Upper lobe of left lung (tissue), 6 donors: ENCODE results near the gene GALNT2. TPM values are rescaled to one million over a fixed set of nuclear protein-coding genes. Genes with fewer than 3 reads are reported as not detected.

Experiments
- ATAC-seq, 2 donors: fragments of 200-7000 bp; cut with Tn5 transposase; one replicate each; pipeline ENCODE4 v1.9.1; 2022; ENCODE audit warnings: mild to moderate bottlenecking in 2 of 2, moderate library complexity in 2 of 2; ENCODE audit not compliant: low FRiP score in 2 of 2
- DNase-seq, 2 donors: peaks; one replicate each; pipeline ENCODE4 v3.0.0-alpha.2; 2019 to 2020
- H3K27ac ChIP-seq, 4 donors: fragments of 200-600 bp; sonication (generic); one replicate each; pipeline ENCODE4 v1.5.1; 2016 to 2019
- H3K27me3 ChIP-seq, 4 donors: fragments of 200-600 bp; sonication (generic); one replicate each; pipeline ENCODE4 v1.5.1; 2017 to 2019
- H3K36me3 ChIP-seq, 4 donors: fragments of 200-600 bp; sonication (generic); one replicate each; pipeline ENCODE4 v1.5.1; 2016 to 2019
- H3K4me1 ChIP-seq, 4 donors: fragments of 200-600 bp; sonication (generic); one replicate each; pipeline ENCODE4 v1.5.1; 2018 to 2019
- H3K4me3 ChIP-seq, 4 donors: fragments of 200-600 bp; sonication (generic); one replicate each; pipeline ENCODE4 v1.5.1; 2017 to 2019; ENCODE audit warnings: mild to moderate bottlenecking in 2 of 4, moderate library complexity in 1 of 4
- H3K9me3 ChIP-seq, 4 donors: fragments of 200-600 bp; sonication (generic); one replicate each; pipeline ENCODE4 v1.5.1; 2018 to 2019
- EP300 ChIP-seq, 4 donors: sonication (generic); formaldehyde crosslinking; IDR thresholded peaks; one replicate each; pipeline ENCODE4 v1.5.1; 2017; ENCODE audit warnings: antibody characterized with exemption in 4 of 4, control low read depth in 2 of 4
- POLR2A ChIP-seq, 4 donors: fragments of 450-650 bp; IDR thresholded peaks; one replicate each; pipeline ENCODE4 v1.5.1; 2016 to 2017; ENCODE audit warnings: antibody characterized with exemption in 4 of 4, mild to moderate bottlenecking in 2 of 4
- POLR2AphosphoS5 ChIP-seq, 2 donors: sonication (generic); formaldehyde crosslinking; IDR thresholded peaks; one replicate each; pipeline ENCODE4 v1.5.1; 2017; ENCODE audit warnings: antibody characterized with exemption in 2 of 2
- WGBS, 2 donors: methylation state at CpG; one replicate each; pipeline ENCODE4 v1.1.5; 2017 to 2018; 5-methylcytosine and 5-hydroxymethylcytosine counted together
- total RNA-seq, 6 donors: library from RNA; depleted of rRNA in 4 of 6; stranded (reverse); fragments of >200 nt in 4 of 6; gene quantifications; one replicate each; pipeline versions ENCODE4 v1.1.0 to v1.2.1, GENCODE V29; 2016 to 2021
- TF ChIP-seq, protein P1 (sequence below), 6 experiments: fragments of 450-650 bp in 4 of 6; fragments of 200-600 bp in 2 of 6; sonication (generic) in 2 of 6; IDR thresholded peaks; one replicate each; pipeline ENCODE4 v1.5.1; 2016 to 2019; ENCODE audit warnings: antibody characterized with exemption in 6 of 6
- donor health status: DM: no; HTN: no; CAD: no; lungs with moderate emphysema.
- donor health status: DM: no; HTN: yes; CAD: no; lungs with severe emphysema.

The GALNT2 gene
- total RNA-seq, 6 donors from 2014 or later, result 51.3 to 62.3 (median 56.2) TPM

DNA sequence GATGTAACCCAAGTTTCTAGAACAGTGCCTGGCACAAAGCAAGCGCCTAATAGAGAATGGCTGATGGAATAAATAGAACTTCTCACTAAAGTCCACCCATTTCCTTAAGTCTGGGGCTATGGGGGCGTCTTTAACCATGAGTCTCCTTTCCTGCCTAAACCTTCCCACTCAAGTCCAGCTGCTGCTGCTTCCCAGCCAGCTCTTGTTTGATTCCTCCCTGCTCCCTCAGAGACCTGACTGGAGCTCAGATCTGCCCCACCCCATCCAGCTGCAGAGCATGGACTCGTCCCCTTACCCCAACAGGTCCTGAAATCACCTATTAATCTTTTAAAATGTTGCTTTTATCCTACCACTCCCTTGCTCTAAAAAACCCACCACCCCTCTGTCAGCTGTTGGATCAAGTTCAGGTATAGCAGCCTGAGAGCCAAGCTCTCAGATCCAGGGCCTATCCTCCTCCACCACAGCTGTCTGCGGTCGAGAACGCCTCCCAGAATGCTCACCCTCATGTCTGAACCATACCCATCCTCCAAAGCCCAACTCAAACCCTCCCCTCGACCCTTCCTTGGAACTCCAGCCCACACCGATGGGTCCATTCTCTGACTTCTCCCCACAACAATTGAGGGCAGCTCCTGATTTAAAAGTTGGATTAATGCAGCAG lies 12.8 kb upstream of the GALNT2 start:
- H3K4me1 ChIP-seq, result no peaks in the 10 kb centered on the region
- no peaks in the 10 kb centered on the region for H3K27me3 ChIP-seq
- no peaks in the 10 kb centered on the region for H3K9me3 ChIP-seq
- no peaks in the 10 kb centered on the region for H3K36me3 ChIP-seq
- no peak overlapping the region for H3K27ac ChIP-seq
- WGBS, 2 donors, result 87 to 91% methylated on average over 8 of the region's 8 CpGs
- no peak overlapping the region for H3K4me3 ChIP-seq
- TF ChIP-seq EP300 (IDR thresholded peaks at IDR 0.05), result no peak
- no peak for TF ChIP-seq POLR2AphosphoS5 (IDR thresholded peaks at IDR 0.05)
- no peak for TF ChIP-seq POLR2A (IDR thresholded peaks at IDR 0.05)
- TF ChIP-seq, protein P1, sequence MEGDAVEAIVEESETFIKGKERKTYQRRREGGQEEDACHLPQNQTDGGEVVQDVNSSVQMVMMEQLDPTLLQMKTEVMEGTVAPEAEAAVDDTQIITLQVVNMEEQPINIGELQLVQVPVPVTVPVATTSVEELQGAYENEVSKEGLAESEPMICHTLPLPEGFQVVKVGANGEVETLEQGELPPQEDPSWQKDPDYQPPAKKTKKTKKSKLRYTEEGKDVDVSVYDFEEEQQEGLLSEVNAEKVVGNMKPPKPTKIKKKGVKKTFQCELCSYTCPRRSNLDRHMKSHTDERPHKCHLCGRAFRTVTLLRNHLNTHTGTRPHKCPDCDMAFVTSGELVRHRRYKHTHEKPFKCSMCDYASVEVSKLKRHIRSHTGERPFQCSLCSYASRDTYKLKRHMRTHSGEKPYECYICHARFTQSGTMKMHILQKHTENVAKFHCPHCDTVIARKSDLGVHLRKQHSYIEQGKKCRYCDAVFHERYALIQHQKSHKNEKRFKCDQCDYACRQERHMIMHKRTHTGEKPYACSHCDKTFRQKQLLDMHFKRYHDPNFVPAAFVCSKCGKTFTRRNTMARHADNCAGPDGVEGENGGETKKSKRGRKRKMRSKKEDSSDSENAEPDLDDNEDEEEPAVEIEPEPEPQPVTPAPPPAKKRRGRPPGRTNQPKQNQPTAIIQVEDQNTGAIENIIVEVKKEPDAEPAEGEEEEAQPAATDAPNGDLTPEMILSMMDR (IDR thresholded peaks at IDR 0.05), result no peak
- DNase-seq, result no peak
- peak in 1 of 2 donors; percentile 50 for ATAC-seq

DNA sequence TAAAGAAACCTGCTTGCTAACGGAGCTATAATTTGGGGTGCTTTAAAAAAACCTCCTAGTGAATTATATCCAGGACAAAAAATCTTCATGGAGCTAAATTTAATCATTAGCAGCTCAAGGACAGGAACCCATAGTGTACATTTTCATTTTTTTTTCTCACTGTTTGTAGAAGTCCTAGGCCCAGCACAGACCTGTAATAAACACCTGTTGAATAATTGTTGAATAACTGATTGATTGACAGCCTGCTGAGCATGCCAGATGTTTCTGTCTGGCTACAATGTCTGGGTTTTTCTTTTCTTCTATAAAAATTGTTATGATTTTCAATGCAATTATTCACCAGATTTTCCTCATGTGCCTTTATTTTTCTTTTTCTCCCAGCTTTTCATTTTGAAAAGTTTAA lies 10.9 kb upstream of the GALNT2 start:
- no peak for TF ChIP-seq POLR2A (IDR thresholded peaks at IDR 0.05)
- TF ChIP-seq, protein P1 (IDR thresholded peaks at IDR 0.05), result no peak
- no peak for TF ChIP-seq EP300 (IDR thresholded peaks at IDR 0.05)
- TF ChIP-seq POLR2AphosphoS5 (IDR thresholded peaks at IDR 0.05), result no peak
- DNase-seq (no peak), ATAC-seq (no peak)
- 93 to 97% methylated on average over 1 of the region's 1 CpG for WGBS, 2 donors
- Histone ChIP-seq H3K4me3 (no peak overlapping the region), H3K4me1 (no peaks in the 10 kb centered on the region), H3K27me3 (no peaks in the 10 kb centered on the region), H3K9me3 (no peaks in the 10 kb centered on the region), H3K36me3 (no peaks in the 10 kb centered on the region), H3K27ac (no peak overlapping the region)

DNA sequence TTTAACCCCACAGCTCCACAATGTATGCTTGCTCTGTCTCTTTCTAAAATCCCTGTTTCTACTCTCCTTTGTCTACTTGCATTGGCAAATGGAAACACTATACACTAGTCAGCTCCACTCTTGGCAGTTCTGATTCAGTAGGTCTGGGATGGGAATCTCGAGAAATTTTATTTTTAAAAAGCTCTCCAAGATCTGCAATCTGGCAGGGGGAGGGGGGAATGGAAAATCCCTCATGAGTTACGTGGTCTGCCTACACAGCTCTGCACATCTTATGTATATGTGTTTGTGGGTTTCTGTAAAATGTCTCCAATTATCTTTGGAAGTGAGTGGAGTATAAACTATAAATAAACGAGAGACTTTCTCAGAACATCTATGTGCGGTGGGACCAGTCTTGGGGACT lies 9.9 kb upstream of the GALNT2 start:
- Histone ChIP-seq H3K27me3 (no peaks in the 10 kb centered on the region), H3K27ac (no peak overlapping the region), H3K9me3 (no peaks in the 10 kb centered on the region), H3K4me3 (no peak overlapping the region), H3K36me3 (no peaks in the 10 kb centered on the region), H3K4me1 (no peaks in the 10 kb centered on the region)
- DNase-seq (no peak), ATAC-seq (no peak)
- TF ChIP-seq POLR2A (IDR thresholded peaks at IDR 0.05), result no peak
- TF ChIP-seq, protein P1 (IDR thresholded peaks at IDR 0.05), result no peak
- no peak for TF ChIP-seq POLR2AphosphoS5 (IDR thresholded peaks at IDR 0.05)
- no peak for TF ChIP-seq EP300 (IDR thresholded peaks at IDR 0.05)
- WGBS, 2 donors, result 76 to 89% methylated on average over 4 of the region's 4 CpGs

DNA sequence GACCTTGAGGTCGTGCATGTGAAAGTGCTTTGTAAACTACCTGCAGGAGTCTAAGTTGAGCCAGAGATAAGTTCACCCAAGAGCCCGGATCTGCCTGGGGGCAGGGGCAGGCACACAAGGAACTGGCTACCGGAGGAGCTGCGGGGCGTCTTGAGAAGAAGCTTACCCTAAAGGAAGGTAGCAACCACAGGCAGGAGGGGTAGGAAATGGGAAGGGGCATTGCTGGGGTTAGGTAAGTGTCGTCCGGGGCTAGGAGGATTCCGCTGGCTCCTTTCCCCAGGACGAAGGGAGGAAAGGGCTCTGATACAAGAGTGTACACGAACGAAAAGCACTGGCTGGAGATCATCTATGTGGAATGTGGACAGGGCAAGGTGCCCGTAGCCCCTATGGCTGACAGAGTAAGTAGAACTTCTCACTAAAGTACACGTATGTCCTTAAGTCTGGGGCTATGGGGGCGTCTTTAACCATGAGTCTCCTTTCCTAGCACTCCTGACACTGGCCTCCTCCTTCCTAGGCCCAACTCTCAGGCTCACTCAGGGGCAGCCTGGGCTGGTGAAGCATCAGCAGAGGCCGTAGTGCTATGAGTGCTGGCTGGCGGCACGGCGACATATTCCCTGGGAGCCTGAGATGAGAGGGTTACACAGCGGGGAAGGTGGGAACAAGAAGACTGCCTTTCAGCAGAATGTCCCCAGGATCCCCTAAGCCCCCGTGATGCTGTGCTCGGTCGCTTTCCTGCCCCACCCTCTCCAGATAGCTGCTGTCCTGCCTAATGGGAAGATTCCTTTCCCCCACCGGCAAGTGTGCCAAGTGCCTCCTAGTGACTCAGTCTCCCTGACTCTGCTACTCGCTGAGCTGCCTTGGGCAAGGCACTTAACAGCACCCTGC lies 9.1 kb upstream of the GALNT2 start:
- no peak for DNase-seq
- ATAC-seq, result no peak

More for the DNA sequence above, 9.1 kb upstream of the GALNT2 start:
- Histone ChIP-seq H3K27ac (no peak overlapping the region), H3K4me3 (no peak overlapping the region), H3K27me3 (no peaks in the 10 kb centered on the region), H3K9me3 (no peaks in the 10 kb centered on the region), H3K4me1 (no peaks in the 10 kb centered on the region), H3K36me3 (no peaks in the 10 kb centered on the region)
- 70 to 78% methylated on average over 23 to 24 of the region's 24 CpGs for WGBS, 2 donors
- TF ChIP-seq, protein P1 (IDR thresholded peaks at IDR 0.05), result no peak
- no peak for TF ChIP-seq POLR2AphosphoS5 (IDR thresholded peaks at IDR 0.05)
- TF ChIP-seq POLR2A (IDR thresholded peaks at IDR 0.05), result no peak
- no peak for TF ChIP-seq EP300 (IDR thresholded peaks at IDR 0.05)
